RCC 7860 (cell line): Measurements from ENCODE around the gene DMXL1.
"Not testable (repeated sequence)": the region's sequence is repeated elsewhere in the genome, so short reads cannot be mapped to it uniquely, and the experiment has no call there.

Experiments used
- DNase-seq: peaks from one replicate; pipeline ENCODE4 v3.0.0-alpha.2; 2015; ENCODE audit warnings: low spot score
- FAIRE-seq: peaks from 2 replicates; lab custom pipeline; 2012; peaks lifted over from hg19 to GRCh38; lab: Jason Lieb, UNC

The DMXL1 gene

DNA sequence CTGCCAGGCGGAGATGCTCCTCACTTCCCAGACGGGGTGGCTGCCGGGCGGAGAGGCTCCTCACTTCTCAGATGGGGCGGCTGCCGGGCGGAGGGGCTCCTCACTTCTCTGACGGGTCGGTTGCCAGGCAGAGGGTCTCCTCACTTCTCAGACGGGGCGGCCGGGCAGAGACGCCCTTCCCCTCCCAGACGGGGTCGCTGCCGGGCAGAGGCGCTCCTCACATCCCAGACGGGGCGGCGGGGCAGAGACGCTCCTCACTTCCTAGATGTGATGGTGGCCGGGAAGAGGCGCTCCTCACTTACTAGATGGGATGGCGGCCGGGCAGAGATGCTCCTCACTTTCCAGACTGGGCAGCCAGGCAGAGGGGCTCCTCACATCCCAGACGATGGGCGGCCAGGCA is 51.6 kb downstream of the DMXL1 start:
- not testable (repeated sequence) for FAIRE-seq, DNase-seq

DNA sequence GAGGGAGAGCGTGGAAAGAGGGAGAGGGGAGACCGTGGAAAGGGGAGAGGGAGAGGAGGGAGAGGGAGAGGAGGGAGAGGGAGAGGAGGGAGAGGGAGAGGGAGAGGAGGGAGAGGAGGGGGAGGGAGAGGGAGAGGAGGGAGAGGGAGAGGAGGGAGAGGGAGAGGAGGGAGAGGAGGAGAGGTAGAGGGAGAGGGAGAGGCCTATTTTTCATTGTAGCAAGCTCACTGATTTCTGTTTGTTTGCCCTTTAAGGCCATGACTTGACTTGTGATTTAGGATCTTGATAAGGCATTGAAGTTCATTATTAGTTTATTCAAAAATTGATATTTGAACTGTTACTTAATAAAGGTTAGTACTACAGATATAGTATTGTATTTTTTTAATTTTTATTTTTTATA is 52.4 kb downstream of the DMXL1 start:
- no peak for FAIRE-seq
- DNase-seq: no peak

DNA sequence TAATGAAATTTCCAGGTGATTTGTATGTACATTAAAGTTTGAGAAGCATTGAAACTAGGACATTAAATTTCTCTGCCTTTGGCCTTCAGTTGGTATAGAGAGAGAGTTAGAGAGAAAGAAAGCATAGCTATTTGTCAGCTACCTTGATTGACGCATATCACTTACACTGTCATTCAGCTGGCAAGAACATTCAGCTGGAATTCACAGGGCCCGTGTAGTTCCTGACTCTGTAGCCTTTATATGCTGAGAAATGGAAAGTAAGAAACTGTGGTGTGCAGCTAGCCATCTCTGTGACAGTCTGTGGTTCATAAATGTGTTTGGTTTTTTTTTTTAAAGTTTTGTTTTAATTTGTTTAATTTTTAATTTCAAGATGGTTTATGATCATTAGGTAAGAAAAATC is 58.9 kb downstream of the DMXL1 start:
- FAIRE-seq (peak; percentile 39), DNase-seq (no peak)

DNA sequence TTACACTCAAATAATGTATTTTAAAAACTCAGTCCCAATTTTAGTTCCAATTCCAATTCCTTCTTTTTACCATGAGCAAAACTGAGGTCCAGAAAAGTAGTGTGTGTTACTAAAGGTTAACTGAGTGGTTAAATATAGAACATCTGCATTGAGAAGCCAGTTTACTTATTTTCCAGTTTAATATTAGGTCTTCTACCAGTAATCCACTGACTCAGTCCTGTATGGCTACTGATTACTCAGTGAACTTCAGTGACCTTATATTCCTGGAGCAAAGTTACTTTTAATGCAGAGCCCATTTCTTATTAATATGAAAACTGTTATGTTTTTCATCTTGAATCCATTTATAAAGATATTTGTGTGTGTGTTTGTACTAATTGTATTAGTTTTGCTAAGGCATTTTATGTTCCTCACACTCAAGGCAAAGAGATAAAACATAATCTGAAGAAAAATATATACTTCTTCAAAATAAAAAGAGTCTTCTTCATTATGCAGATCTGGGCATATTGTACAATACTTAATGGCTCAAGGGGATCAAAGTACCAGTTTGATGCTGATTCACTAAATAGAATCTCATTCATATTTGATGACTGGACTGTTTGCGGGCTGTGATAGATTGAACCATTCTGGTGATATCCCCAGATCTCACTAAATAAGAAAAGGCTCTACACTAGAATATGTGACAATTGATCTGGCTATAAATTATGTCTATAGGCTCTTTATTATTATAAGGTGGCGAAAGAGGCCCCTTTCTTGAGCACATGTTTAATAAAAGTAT is 60.8 kb downstream of the DMXL1 start:
- DNase-seq (peak; percentile 59), FAIRE-seq (peak; percentile 98)

DNA sequence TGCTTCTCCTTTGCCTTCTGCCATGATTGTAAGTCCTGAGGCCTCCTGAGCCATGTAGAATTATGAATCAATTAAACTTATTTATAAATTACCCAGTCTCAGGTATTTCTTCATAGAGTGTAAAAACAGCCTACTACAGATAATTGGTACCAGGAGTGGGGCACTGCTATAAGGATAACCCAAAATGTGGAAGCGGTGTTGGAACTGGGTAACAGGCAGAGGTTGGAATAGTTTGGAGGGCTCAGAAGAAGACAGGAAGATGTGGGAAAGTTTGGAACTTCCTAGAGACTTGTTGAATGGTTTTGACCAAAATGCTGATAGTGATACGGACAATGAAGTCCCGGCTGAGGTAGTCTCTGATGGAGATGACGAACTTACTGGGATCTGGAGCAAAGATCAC is 64.9 kb downstream of the DMXL1 start:
- DNase-seq, FAIRE-seq: not testable (repeated sequence)

DNA sequence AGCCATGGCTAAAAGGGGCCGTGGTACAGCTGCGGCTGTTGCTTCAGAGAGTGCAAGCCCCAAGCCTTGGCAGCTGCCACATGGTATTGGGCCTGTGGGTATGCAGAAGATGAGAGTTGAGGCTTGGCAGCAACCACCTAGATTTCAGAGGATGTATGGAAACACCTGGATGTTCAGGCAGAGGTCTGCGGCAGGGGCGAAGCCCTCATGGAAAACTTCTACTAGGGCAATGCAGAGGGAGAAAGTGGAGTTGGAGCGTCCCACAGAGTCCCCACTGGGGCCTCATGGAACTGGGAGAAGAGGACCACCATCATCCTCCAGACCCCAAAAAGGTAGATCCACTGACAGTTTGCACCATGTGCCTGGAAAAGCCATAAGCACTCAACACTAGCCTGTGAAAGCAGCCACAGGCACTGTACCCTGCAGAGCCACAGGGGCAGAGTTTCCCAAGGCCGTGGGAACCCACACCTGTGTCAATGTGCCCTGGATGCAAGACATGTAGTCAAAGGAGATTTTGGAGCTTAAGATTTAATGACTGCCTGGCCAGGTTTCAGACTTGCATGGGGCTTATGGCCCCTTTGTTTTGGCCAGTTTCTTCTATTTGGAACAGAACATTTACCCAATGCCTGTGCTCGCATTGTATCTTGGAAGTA is 65.9 kb downstream of the DMXL1 start:
- DNase-seq (no peak), FAIRE-seq (no peak)

DNA sequence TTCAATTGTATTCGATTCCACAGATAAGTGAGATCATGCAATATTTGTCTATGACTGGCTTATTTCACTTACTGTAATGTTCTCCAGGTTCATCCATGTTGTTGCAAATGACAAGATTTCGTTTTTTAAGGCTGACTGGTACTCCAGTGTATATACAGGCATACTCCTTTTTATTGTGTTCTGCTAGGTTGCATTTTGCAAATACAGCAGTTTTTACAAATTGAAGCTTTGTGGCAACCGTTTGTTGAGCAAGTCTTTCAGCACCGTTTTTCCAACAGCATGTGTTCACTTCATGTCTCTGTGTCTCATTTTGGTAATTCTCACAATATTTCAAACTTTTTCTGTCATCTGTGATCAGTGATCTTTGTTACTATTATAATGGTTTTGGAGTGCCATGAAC is 82.7 kb downstream of the DMXL1 start:
- DNase-seq (no peak), FAIRE-seq (no peak)

DNA sequence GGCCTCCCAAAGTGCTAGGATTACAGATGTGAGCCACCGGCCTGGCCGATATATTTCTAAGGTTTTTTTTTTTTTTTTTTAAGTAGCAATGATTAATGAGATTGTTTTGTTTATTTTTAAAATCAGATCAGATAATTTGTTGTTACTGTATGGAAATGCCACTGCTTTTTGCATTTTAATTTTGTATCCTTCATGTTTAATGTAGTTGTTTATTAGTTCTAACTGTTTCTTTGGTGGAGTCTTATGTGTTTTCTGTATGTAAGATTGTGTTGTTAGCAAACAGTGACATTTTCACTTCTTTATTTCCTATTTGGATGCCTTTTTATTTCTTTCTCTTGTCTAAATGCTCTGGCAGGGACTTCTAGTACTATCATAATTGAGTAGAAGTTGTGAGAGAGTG is 87.3 kb downstream of the DMXL1 start:
- no peak for DNase-seq
- FAIRE-seq: no peak

DNA sequence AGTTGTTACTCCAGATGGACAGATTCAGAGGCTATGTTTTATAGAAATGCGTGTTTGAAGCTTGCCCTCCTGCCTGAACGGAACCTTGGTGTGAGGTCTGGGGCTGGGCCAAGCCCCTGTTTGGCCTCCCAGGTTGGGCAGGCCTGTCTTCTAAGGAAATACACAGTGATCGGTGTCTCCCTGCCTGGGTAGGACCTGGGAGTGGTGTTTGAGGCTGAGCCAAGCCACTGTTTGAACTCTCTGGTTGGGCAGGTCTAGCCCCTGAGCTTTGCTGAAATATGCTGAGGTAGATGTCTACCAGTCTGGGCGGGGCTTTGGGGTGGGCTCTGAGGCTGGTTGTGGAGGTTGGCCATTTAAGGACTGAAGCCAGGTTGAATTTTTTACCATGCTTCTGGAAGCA is 90.5 kb downstream of the DMXL1 start:
- no peak for FAIRE-seq
- DNase-seq: no peak

DNA sequence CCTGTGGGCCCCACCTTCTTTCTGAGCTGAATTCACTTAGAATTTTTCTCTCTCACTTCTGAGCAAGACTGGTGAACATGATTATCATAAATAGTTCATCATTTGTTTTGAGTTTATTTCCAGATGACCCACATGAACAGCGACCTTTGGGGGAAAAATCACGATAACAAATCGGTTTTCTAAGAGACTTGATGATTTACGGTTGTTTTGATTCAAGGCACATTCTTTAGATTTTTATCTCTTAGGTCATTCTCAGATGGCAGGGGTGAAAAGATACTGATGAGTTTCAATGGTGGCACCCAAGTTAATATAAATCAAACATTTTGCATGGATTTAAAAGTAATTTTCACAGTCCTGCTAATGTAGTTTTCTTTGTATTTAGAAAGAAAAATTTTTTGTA is 95.1 kb downstream of the DMXL1 start:
- DNase-seq (no peak), FAIRE-seq (no peak)

DNA sequence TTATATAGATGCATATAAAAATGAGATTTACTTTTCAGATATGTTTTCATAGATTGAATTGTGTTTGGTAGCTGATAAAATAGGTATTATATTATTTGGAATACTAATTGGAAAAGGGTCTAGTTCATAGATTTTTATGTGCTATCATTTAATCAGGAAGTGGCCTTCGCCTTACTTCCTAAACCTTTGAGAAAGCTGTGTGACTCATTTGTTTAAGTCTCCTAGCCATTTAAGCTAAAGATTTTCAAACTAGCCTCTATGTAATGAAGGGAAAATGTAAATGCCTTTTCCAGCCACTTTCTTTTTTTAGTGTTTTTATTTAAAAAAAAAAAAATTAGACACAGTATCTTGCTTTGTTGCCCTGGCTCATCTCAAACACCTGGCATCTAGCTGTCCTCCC is 97.5 kb downstream of the DMXL1 start:
- DNase-seq (no peak), FAIRE-seq (no peak)

DNA sequence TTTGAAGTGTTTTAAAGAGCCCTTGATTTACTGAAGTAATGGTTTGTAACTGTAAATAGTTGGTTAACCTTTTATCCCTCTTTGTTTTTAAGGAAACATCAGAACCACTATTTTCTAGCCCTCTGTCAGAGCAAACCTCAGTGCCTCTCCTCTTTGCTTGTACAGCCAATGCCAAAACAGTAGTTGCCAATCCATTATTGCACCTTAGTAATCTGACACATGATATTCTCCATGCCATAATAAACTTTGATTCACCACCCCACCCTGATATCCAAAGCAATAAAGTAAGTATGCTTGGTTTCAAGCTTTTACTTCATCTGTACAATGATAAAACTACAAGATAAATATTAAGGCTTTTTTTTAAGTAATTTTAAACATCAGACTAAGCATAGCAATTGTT is 100.8 kb downstream of the DMXL1 start:
- DNase-seq: no peak
- no peak for FAIRE-seq

DNA sequence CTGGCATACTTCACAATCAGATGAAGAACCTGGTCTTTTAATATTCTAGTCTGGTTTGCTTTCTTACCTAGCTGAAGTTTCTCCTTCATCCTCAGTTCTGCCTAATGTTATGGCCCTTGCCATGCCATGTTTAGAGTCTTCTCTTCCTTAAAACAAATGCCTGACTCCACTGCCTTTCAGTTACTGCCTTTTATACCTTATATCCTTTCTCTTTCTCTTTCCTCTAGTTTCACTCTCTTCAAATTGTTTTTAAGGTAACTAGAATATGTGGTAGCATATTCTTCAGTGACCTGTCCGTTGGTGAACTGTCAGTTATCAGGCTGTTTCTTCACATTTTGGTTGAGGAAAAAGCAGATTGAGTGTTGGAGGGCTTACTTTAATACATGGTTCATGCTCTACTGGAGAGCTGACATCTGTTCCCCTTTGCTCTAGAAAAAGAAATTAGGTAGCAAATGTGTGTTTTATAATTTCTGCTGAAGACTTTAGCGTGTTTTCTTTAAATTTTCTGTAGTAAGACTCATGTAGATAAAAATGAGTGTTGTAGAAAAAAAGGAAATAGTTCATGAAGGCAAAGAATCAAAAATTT is 103.8 kb downstream of the DMXL1 start:
- FAIRE-seq (no peak), DNase-seq (no peak)

DNA sequence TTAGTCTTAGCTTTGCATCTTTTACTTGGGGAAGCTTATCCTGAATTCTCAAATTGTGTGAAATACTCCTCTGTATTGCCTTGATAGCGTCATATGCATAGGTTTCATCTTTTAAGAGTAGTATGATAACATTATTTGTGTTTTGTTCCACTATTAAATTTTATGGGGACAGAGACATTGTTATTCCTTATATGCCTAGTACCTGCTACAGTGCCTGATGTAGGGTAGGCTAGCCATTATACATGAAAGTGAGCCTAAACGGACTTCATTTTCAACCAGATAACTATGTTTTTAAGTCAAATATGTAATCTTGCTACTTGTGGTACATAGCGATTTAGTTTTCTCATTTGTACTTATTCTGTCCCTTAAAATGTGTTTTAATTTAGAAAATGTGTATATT is 105.9 kb downstream of the DMXL1 start:
- FAIRE-seq: no peak
- DNase-seq: no peak

DNA sequence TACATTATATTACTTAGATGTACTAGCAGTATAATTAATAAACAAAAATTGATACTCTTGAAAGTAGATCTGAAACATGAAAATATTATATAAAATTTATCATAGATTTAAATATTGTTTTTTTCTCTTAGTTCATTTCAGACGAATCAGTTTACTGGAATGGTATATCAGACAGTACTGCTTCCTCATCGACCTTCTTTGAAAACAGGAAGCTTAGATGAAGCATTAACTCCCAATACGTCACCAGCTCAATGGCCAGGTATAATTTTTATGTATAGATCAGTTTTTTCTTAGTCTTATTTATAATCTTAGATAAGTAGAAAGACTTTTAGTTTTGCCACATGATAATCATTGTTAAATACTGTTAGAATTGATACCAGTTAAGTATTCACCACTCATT is 106.3 kb downstream of the DMXL1 start:
- FAIRE-seq: no peak
- no peak for DNase-seq

DNA sequence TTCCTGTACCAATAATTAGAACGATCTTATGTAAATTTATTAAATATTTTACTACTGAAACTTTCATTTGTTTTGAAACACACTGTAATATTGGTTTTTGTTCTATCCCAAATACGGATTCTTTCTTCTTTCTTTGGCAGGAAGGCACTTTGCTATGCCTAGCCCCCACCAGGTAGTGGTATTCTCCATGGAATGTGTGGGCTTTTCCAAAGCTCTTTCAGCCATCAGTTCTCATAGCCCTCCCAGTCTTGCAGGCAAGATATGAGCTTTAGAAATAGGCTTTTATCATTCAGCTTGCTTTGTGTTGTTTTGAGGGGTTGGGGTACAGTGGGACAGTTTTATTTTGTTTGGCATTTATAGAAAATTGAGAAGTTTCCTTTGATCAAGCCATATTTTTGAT is 107.5 kb downstream of the DMXL1 start:
- no peak for FAIRE-seq
- no peak for DNase-seq

DNA sequence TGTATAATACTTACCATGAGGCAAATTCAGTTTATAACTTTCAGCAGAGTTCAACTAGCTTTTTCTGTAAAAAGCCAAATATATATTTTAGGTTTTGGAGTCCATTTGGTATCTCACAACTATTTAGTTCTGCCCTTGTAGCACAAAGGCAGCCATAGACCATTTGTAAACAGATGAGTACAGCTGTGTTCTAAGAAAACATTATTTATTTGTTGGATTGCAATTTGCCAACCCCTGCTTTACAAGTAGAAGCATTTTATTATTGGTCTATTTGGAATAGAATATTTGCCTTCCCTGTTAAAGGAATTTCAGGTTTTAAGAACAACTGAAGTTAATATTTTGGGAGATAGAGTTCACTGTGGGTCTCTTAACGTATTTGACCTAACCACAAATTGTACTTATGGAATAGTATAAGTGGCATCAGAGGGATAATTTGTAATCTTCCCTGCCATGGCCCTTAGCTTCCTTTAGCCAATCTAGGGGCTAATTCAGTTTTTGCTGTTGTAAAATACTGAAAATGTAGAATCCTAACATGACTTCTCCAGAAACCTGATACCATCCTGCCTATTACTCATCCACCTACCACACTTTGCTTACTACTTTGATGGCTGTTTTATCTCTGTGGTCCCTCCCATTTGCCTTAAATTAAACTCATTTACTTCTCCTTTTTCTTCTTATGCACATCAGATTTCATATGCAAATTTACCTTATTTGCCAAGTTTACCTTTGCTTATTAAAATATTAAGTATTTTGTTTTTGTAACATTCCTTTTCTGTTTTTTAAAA is 109.2 kb downstream of the DMXL1 start:
- no peak for FAIRE-seq
- DNase-seq: no peak

DNA sequence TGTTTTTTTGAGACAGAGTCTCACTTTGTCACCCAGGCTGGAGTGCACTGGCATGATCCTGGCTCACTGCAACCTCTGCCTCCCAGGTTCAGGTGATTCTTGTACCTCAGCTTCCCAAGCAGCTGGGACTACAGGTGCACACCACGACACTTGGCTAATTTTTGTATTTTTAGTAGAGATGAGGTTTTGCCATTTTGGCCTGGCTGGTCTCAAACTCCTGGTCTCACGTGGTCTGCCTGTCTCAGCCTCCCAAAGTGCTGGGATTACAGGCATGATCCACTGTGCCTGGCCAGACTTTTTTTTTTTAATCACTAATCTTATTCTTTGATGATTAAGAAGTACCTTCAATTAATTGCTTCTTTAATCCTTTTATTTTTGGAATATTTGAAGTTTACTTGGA is 114.6 kb downstream of the DMXL1 start:
- not testable (repeated sequence) for FAIRE-seq, DNase-seq

DNA sequence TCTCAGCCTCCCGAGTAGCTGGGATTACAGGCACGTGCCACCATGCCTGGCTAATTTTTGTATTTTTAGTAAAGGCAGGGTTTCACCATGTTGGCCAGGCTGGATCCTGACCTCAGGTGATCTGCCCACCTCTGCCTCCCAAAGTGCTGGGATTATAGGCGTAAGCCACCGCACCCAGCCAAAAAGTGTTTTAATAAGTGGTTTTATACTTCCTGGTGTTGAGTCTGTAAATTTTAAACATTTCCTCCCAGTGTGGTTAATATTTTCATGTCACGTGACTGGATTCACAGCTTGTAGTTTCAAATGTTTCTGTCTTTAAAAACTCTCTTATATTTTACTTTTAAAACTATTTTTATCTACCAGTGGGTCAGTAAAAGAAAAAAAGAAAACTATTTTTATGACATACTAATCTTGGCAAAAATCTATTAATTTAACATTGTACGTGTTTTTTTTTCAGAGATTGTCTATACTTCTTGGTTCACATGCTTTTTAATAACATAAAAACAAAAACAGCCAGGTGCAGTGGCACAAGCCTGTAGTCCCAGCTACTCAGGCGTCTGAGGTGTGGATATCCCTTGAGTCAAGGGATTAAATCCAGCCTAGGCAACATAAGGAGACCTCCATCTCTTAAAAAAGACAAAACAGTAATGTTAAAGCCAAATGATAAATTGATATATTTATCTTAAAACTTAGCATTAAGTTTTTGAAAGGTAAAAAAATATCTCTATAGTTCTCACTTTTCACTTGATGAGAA is 117.1 kb downstream of the DMXL1 start:
- FAIRE-seq: no peak
- no peak for DNase-seq

DNA sequence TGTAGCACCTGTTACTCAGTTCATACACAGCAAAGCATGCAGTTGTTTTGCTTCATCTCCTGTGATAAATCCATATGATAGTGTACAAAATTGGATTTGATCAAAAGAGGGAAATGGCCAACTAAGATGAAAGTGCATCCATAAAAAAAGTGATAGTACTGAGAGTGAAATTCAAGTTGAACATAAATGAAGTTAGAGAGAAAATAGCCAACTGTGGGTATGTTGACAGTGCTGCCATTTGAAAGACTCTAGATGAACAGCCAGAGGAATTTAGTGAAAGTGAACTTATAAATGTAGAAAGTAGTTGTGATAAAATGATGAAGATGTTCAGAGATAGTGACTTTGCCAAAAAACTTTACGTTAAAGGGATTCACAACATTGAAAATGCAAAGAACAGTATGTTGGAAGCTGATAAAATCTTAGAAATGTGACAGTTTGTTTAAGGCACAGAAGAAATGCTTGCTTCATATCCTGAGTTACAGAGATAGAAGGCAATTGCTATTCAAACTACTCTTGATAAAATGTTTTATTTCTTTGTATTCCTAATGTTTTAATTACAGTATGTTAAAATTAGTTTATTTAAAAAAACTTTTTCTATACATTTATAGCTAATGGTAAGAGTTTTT is 119.7 kb downstream of the DMXL1 start:
- DNase-seq: no peak
- no peak for FAIRE-seq
